ENCODE data around the gene PLA2G4A. TPM values are rescaled to one million over a fixed set of nuclear protein-coding genes. Genes with fewer than 3 reads are reported as not detected.

Gene PLA2G4A
- polyA plus RNA-seq, 3 donors, result 2.6 to 10.2 (median 6.0) TPM

DNA sequence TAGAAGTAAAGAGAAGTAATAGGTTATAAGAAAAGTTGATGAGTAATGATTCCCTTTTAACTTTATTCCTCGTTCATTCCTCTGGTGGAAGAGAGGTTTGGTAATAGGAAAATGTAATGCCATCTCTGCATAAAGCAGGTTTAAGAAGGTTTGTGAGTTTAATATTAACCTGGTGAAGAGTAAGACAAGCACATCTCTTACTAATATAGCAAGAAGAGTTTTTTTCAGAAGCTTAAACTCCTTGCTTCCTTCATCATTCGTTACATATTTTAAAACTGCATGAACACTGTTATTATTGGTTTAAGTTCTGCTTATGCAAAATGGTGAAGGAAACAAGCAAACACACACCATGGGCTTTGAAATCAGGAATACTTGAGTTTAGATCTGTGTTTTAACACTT is 9.2 kb upstream of the PLA2G4A start:
- WGBS, 3 donors, result 47 to 66% (median 61%) methylated on average over 2 of the region's 2 CpGs
- no peak overlapping the region for H3K27ac ChIP-seq (ENCODE audit: low read depth, low read length)

DNA sequence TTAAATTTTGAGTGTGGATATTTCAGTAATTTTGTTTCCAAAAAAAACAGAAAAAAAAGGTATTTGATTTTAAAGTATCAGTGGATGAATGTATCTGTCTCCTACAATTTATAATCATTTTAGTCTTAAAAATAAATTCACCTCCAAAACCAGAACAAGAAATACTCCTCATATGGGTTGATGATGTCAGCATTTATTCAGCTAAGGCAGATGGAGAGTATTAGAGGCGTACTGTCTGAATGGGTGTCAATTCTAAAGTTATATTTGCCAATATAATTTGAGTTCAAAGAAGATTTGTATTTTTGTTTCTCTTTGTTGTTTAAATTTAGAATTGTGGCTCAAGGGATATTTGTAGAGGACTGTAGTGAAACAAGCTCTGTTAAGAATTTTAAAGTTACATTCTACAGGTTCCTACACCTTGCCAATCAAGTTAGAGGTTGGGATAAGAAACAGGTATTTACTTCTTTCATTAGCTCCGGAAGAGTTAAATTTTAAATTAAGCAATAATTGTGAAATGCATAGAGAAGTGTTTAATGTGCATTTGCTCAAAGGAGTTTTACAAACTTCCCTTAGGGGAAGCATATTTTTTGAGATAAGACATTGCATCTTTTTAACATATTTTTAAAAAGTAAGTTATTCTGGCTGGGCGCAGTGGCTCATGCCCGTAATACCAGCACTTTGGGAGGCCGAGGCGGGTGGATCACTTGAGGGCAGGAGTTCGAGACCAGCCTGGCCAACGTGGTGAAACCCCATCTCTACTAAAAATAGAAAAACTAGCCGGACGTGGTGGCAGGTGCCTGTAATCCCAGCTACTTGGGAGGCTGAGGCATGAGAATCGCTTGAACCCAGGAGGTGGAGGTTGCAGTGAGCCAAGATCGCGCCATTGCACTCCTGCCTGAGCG is 1.2 kb downstream of the PLA2G4A start:
- WGBS, 3 donors, result 41 to 69% (median 56%) methylated on average over 14 of the region's 14 CpGs

DNA sequence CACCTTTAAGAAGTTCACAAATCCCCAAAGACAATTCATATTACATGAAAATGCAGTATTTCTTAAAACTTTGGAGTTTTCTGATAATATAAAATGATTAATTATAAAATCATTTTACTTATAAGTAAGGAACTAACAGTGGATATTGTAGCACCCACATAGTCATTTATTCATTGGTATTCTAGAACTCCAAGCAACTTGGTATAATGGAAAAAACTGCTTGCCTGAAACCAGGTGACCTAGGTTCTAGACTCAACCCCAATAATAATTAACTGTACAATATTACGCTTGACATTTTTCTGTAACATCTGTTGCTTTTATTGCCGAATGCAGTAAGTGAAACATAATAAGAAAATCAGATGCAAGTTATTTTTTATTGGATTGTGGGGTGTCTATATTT is 2.4 kb downstream of the PLA2G4A start:
- H3K27ac ChIP-seq (ENCODE audit: low read depth, low read length), result no peak overlapping the region
- 84 to 96% (median 90%) methylated on average over 2 of the region's 2 CpGs for WGBS, 3 donors

More for the DNA sequence above, 1.2 kb downstream of the PLA2G4A start:
- H3K27ac ChIP-seq (ENCODE audit: low read depth, low read length), result no peak overlapping the region

DNA sequence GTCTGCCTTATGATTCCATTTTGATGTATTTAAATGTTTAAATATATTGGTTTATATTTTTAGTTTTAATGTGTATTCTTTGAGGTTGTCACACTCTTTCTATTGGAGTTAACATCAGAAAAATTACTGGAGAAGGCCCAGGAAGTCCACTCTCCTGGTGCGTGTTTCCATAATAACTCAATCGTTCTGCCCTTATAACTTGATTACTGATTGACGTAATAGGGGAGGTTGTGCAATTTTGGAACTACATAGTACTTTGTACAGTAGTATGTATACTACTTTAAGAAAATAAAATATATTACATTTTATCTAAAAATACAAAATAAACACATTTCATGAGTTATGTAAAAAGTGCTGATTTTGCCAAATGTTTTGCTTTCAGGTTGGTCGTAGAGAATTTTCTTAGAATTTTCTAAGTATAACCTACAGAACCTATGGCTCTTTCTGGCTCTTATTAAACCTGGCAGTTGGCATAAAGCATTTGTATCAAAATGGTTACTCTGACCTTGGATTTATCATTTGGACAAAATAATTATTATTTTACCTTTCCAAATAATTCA is 5.7 kb downstream of the PLA2G4A start:
- H3K27ac ChIP-seq (ENCODE audit: low read depth, low read length), result no peak overlapping the region
- 65 to 81% (median 70%) methylated on average over 4 of the region's 4 CpGs for WGBS, 3 donors

DNA sequence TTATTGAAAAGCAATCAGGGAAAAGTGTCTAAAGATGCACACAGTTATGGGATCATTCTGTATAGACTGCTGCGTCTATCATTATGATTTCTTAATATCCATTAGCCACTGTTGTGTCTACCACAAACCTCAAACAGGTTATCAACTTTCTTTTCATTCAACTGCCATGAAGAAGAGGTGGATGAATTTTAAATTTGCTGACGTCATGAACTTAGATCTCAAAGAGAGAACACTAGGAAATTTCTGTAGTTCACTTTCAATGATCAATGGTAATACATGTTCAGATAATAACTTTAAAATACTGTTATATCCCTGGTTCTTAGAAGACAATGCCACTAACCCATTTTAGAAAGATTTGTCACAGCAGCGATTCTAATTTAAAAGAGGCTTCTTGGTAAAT is 6.7 kb downstream of the PLA2G4A start:
- WGBS, 3 donors, result 79 to 80% (median 80%) methylated on average over 3 of the region's 3 CpGs
- H3K27ac ChIP-seq (ENCODE audit: low read depth, low read length), result no peak overlapping the region

DNA sequence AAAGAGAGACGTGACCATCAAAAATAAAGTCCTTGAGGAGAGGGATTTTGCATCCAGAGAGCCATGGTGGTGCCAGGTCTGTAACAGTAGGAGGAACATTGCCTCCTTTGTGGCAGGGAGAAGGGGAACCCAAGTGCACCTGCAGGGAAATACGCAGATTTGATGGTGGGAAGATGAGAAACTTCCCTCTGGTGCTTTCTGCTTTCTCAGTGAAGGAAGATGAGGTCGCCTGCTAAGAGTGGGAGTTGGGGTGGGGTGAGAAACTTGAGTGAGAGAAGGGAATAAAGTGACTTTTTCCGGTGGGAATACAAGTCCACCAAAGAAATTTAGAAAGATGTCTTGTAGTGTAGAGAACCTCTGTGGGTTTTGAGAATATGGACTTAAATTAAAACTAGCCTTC is 9.1 kb downstream of the PLA2G4A start:
- no peak overlapping the region for H3K27ac ChIP-seq (ENCODE audit: low read depth, low read length)
- WGBS, 3 donors, result 64 to 80% (median 67%) methylated on average over 4 of the region's 4 CpGs

DNA sequence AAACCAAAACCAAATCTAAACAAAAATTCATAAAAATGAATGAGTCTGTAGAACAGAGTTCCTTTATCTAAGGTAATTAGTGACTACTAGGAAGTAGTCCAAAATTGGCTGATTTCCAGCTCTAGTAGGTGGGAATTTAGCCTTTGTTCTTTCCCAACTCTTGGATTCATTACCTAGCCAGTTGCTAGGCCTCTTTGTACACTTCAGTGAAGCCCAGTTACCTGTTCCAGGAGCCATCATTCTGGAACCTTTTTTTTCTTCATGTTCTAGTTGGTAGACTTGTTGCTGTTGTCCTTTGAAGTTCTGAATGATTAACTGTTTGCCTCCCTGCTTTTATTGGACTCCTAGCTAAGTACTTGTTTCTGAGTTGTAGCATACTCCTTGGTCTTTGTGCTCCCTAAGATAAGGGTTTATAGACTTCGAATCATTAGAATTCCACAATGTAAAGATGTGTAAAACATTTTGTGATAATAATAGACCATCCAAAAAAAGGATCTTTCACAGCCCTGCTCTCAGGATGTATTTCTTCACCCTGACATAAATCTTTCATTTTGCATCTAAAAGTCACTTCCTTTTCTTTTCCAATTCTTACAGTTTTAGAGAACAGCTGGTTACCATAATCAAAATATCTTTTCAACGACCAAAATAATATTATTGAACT is 9.8 kb downstream of the PLA2G4A start:
- WGBS, 3 donors, result 14 to 57% (median 23%) methylated on average over 2 of the region's 2 CpGs
- no peak overlapping the region for H3K27ac ChIP-seq (ENCODE audit: low read depth, low read length)

DNA sequence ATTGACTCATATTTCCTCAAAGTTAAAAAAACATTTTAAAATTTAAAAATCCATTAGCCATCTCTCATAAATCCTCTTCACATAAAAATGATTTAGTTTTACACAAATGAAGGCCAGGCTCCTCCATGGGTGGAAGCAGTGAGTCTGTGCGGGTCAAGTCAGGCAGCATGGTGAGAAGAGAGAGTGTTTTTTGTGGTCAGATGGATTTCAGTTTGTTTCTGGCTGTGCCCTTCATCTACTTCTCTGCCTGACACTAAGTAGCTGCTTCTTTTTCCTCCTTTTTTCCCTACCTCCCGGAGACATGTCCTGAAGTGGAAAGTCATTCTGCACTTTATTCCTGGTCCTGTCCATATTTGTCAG is 10.3 kb downstream of the PLA2G4A start:
- WGBS, 3 donors, result 34 to 78% (median 40%) methylated on average over 2 of the region's 2 CpGs
- H3K27ac ChIP-seq (ENCODE audit: low read depth, low read length), result no peak overlapping the region

DNA sequence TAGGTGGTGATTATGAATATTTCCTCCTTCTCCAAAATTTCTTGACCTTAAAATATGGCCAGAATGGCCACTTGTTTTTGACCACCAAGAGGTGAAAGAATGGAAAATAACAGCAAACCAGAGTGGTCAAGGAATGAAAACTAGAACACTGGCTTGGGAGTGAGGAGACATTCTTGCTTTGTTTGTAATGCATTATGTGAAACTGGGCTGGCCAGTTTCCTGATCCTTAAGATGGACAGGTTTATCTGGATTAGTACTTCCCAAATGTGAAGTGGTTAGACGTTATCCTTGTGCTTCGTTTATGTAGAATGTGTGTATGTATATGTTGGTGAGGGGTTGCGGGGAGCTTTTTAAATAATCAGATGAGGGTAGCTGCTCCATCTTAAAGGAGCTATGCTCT is 12.8 kb downstream of the PLA2G4A start:
- 49 to 79% (median 73%) methylated on average over 3 of the region's 3 CpGs for WGBS, 3 donors
- no peak overlapping the region for H3K27ac ChIP-seq (ENCODE audit: low read depth, low read length)

DNA sequence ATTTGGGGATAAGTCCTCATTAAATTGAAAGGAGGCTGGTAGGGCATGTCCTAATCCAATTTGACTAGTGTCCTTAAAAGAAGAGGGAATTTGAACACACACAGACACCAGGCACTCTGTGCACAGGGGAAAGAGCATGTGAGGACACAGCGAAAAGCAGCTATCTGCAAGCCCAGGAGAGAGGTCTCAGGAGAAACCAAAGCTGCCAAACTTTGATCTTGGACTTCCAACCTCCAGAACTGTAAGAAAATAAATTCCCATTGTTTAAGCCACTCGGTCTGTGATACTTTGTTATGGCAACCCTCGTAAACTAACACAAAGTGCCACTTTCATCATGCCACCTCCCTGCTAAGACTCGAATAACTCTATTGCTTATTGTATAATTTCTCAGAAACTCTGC is 13.8 kb downstream of the PLA2G4A start:
- 60 to 67% (median 63%) methylated on average over 4 of the region's 4 CpGs for WGBS, 3 donors

DNA sequence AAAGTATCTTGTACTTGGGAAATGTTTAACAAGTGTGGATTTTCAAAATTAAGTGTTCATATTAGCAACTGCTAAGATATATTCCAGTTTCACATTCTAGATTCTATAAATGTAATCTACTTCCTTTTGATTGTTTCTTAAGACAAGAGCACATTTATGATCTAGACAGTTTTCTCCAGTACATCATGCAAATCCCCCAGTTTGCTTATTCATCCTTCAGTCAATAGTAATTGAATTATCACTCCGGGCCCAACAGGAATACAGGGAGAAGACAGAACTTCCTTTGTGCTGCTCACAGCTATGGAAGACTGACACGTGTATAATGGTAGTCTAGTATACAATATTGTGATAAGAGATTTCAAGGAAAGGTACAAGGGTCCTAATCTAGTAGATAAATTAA is 14.5 kb downstream of the PLA2G4A start:
- 41 to 66% (median 60%) methylated on average over 2 of the region's 2 CpGs for WGBS, 3 donors

More for the DNA sequence above, 13.8 kb downstream of the PLA2G4A start:
- H3K27ac ChIP-seq (ENCODE audit: low read depth, low read length), result no peak overlapping the region

DNA sequence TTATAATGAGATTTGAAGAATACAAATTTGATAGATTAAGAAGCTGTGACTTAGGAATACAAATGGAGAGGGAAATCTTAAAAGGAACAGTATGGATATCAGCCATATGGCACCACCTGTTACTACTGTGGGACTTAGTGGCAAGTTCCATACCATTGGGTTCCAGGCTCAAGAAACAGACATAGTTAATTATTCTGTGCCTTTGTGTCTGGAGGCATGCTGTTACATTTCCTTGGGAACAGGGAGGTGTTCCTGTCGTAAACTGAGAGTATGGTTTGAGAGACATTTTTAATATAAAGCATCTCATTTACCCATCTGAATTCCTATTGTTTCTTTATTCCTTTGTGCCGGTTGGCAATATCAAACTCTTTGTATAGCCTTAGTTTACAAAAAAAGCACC is 15.2 kb downstream of the PLA2G4A start:
- 81 to 94% (median 89%) methylated on average over 2 of the region's 2 CpGs for WGBS, 3 donors
- H3K27ac ChIP-seq (ENCODE audit: low read depth, low read length), result no peak overlapping the region

More for the DNA sequence above, 14.5 kb downstream of the PLA2G4A start:
- no peak overlapping the region for H3K27ac ChIP-seq (ENCODE audit: low read depth, low read length)

DNA sequence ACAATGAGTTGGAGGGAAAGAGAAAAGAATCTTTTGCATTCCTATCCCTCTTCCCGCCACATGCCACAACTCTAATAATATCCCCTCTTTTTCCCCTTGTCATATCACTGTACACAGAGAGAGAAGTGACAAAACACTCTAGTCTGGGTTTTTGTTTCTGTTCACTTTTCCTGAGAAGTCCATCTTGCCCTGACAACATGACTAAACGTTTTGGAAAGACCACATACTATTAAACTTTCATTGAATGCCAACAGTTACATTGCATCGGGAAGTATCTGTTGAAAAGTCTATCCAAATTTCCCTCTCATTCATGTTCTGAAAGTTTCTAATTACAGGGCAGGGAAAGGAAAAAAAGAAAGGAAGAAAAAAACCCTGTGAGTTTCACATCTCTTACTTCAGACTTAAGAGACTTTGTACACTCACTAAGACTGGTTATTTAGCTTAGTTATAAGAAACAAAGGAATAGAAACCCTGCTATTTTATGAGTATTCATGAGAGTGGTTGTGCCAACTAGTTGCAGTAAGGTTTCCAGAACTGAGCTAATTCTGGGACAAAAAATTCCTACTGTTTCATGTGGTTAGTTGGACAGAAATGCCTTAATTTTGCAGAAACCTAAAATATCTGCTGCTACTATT is 16.9 kb downstream of the PLA2G4A start:
- 29 to 39% (median 32%) methylated on average over 3 of the region's 3 CpGs for WGBS, 3 donors

DNA sequence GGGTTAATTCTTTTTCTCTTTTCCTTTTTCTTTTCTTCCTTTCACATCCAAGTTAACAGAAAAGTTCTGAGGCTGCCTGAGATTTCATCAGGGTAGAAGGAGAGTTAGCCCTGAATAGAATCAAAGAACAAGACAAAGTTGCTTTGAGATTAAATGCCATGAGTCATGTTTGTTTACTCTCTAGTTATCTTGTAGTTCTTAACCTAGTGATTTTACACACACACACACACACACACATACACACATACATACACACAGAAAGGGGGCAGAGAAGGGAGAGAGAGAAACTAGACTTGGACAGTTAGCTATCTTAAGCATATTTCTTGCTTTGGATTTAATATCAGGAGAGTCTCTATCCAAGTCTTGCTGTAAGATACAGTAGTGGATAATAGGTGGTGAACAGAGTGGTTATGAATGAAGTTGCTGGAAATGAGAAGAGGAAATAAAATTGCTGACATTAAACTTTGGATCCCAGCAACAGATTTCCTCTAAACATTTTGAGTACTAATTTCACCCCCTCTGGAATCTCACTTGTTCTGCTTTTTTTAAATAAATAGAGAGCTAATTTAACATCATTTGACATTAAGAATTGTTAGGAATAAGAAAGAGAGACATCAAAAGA is 19.9 kb downstream of the PLA2G4A start:
- no peak overlapping the region for H3K27ac ChIP-seq (ENCODE audit: low read depth, low read length)

More for the DNA sequence above, 16.9 kb downstream of the PLA2G4A start:
- H3K27ac ChIP-seq (ENCODE audit: low read depth, low read length), result no peak overlapping the region

DNA sequence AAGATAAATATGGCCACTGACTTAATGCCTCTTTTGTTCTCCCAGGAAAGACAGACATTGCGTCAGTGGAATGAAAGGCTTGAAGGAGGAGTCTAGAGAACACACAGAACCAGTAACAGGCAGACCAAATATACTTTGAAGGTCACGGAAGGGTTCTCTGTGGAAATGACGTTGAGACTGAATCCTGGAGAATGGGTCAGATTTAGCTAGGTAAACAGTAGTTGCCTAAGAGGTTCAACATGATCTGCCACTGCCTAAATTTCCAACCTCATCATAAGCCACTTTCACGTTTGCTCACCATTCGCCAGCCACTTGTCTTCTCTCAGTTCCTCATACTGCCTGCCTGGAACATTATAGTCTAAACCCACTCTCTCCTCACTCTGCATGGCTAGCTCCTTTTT is 20.5 kb downstream of the PLA2G4A start:
- no peak overlapping the region for H3K27ac ChIP-seq (ENCODE audit: low read depth, low read length)

DNA sequence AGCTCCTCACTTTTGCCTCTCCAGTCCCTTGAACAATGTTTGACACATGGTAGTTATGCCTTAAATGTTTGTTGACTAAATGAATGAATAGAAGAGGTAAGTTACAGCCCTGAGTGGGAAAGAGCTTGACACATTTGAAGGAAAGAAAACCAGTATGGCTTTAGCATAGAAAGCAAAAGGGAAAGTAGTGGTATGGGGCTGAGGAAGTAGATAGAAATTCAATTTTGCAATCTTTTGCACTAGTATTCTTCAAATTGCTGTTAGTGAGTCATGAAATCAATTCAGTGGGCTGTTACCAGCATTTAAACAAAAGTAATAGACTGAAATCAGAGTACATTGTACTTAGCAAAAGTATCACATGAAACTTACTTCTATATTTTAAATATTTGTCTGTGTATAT is 21.1 kb downstream of the PLA2G4A start:
- no peak overlapping the region for H3K27ac ChIP-seq (ENCODE audit: low read depth, low read length)

More for the DNA sequence above, 20.5 kb downstream of the PLA2G4A start:
- WGBS, 3 donors, result 57 to 77% (median 74%) methylated on average over 5 of the region's 5 CpGs

DNA sequence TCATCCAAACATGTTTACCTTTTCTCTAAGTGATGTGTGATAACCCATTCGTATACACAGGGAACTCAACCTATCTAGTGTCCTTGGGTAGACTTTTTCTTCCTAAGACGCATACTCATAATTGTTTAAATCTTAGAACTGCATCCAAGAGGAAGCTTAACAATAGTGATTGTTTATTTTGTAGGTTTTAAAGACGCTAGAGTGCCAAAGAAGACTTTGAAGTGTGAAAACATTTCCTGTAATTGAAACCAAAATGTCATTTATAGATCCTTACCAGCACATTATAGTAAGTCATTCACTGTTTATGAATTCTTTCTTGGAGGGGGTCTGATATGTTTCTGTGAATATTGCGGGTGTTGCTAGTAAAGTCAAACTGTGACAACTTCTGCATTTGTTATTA is 25.4 kb downstream of the PLA2G4A start:
- 45 to 66% (median 57%) methylated on average over 4 of the region's 4 CpGs for WGBS, 3 donors
- H3K27ac ChIP-seq (ENCODE audit: low read depth, low read length), result no peak overlapping the region

DNA sequence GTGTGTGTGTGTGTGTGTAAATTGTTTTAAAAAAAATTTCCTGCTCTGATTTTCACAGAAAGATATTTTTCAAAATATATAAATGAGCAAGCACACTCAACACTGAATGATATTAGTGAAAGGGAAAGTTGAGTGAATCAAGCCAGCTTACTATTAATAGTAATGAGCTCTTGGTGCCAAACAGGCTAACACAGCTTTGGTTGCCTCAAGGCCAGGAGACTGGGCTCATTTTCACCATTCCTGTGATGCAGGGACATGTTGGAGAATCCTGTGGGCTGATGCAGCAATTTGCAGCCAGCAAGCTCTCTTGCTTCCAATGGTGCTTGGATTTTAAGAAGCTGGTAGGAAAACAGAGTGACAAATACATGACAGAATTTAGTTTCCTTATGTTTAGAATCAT is 30.2 kb downstream of the PLA2G4A start:
- H3K27ac ChIP-seq (ENCODE audit: low read depth, low read length), result no peak overlapping the region

DNA sequence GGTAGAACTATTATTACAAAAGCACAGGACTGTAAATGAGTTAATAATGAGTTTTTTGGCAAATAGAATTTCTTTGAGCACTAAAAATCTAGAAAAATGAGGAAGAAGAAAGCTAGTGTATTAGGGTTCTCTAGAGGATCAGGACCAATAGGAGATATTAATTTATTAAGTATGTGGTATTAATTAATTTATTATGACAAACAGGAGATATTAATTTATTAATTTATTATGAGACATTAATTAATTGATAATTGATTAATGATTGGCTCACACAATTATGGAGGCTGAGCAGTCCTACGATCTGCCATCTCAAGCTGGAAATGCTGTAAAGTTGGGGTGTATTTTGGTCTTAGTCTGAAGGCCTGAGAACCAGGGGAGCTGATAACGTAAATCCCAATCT is 31.2 kb downstream of the PLA2G4A start:
- 83 to 98% (median 95%) methylated on average over 2 of the region's 2 CpGs for WGBS, 3 donors
- H3K27ac ChIP-seq (ENCODE audit: low read depth, low read length), result no peak overlapping the region

Measured in adipose tissue (tissue), 3 donors.